Fibroblast of the conjunctiva (primary cell): ENCODE measurements around the gene KIF4B.
"Not testable (repeated sequence)": the region's sequence is repeated elsewhere in the genome, so short reads cannot be mapped to it uniquely, and the experiment has no call there.

Experiments
- DNase-seq: peaks from one replicate; pipeline ENCODE4 v3.0.0-alpha.2; 2010; ENCODE audit warnings: low read depth

Gene KIF4B, protein sequence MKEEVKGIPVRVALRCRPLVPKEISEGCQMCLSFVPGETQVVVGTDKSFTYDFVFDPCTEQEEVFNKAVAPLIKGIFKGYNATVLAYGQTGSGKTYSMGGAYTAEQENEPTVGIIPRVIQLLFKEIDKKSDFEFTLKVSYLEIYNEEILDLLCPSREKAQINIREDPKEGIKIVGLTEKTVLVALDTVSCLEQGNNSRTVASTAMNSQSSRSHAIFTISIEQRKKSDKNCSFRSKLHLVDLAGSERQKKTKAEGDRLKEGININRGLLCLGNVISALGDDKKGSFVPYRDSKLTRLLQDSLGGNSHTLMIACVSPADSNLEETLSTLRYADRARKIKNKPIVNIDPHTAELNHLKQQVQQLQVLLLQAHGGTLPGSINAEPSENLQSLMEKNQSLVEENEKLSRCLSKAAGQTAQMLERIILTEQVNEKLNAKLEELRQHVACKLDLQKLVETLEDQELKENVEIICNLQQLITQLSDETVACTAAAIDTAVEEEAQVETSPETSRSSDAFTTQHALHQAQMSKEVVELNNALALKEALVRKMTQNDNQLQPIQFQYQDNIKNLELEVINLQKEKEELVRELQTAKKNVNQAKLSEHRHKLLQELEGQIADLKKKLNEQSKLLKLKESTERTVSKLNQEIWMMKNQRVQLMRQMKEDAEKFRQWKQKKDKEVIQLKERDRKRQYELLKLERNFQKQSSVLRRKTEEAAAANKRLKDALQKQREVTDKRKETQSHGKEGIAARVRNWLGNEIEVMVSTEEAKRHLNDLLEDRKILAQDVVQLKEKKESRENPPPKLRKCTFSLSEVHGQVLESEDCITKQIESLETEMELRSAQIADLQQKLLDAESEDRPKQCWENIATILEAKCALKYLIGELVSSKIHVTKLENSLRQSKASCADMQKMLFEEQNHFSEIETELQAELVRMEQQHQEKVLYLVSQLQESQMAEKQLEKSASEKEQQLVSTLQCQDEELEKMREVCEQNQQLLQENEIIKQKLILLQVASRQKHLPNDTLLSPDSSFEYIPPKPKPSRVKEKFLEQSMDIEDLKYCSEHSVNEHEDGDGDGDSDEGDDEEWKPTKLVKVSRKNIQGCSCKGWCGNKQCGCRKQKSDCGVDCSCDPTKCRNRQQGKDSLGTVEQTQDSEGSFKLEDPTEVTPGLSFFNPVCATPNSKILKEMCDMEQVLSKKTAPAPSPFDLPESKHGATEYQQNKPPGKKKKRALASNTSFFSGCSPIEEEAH

DNA sequence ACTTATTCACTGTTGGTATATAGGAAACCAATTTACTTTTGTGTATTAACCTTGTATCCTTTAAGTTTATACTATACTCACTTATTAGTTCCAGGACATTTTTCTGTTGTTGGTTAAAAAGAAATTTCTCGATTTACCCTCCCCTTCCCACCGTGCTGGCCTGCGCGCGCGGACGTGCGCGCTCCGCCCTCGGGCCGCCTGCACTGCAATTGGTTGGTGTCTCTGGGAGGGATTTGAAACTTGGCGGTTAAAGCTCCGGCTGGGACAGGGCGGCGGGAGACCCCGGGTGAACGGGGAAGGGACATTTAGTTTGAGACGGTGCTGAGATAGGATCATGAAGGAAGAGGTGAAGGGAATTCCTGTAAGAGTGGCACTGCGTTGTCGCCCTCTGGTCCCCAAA is at the start of gene KIF4B:
TSS of gene KIF4B (plus strand) at position 230 of the 400 bp plus-strand sequence. CDS start at position 335, 105 bp downstream.
- DNase-seq = no peak

DNA sequence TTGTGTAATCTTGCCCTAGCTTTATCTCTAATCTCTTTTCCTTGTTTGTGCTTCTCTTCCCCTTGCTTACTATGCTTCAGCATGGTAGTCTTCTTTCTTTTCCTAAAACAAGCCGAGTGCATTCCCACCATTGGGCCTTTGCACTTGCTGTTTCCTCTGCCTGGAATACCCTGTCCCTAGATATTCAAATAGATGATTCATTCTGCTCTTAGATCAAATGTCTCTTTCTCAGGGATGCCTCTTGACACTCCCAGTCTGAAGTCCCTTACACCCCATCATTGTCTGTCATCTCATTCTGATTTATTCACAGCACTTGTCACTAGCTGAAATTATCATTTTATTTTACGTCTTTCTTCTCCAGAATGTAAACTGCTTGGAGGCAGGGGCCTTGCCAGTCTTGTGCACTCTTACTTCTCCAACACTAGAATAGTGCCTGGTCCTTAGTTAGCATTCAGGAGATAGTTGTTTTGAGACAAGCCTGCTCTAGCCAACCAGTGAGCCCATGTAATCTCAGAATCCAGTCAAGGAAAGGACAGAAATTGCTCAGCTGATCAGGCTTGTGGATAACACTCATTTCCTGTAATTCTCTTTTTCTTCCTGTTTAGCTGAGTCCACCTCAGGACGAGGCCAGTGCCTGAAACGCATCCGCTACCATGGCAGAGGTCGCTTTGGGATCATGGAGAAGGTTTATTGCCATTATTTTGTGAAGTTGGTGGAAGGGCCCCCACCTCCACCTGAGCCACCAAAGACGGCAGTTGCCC is 47.3 kb upstream of the KIF4B start:
- DNase-seq = no peak

DNA sequence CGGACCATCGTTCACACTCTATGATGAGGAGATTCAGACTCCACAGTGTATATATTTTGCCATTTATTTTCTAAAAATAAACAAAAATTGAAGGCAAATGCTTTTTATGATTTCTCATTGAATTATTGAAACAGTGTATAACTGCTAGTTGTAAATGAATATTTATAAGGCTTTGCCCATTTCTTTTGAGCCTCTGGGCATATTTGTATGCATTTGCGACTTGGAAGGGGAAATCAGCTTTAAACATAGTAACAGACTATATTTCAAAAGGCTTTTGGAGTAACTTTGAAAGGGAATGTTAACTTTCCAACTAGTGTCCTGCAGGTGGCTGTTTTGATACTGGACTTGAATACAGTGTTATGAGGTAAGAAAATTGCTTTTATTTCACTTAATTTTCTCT is 46.7 kb upstream of the KIF4B start:
- DNase-seq = no peak

DNA sequence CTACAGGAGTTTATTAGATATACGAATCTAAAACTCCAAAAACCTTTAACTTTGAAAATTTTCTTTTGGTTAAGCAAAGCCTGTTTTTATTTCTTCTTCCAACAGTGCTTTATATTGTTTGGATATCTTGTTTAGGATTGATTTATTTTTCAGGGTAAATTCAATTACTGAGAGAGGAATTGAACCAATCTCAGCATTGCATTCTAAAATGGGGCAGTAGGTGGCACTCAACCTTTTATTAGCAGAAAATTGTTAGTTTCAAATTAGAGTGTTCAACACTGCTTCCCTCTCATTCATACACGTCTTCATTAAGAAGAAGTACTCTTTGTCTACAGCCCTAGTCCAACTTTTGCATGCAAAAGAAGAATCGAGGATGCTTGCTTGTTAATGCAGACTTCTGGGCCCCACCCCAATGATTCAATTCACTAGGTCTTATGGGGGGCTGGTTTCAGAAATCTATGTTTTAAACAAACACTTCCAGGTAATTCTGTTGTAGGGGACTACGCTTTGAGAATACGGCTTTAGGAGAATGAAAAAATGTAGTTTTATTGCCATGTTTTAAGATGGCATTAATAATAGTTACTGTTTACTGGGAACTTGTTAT is 46.0 kb upstream of the KIF4B start:
- DNase-seq = no peak

DNA sequence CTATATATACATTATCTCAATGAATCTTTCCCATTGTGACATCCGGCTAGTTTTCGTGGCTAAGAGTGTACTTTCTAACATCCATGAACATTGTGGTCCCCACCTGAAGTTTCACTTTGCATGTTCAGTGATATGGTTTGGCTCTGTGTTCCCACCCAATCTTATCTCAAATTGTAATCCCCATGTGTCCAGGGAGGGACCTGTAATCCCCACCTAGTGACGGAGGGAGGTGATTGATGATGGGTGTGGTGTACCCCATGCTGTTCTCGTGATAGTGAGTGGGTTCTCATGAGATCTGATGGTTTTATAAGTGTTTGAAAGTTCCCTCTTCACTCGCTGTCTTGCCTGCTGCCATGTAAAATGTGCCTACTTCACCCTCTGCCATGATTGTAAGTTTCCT is 44.6 kb upstream of the KIF4B start:
- DNase-seq = no peak

DNA sequence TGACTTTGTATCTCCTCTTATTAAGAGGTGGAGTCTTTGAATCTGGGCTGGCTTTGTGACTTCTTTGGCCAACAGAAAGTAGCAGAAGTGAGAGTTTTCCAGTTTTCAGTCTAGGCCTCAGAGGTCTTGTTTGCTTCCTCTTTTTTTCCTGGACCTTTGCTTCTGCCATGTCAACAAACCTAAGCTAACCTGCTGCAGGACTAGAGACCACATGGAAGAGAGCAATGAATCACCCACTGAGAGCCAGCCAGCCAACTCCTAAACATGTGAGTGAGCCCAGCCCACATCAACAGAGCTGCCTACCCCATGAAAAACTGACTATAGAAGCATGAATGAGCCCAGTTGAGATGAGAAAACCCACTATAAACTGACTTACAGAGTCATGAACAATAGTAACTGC is 42.8 kb upstream of the KIF4B start:
- no peak for DNase-seq

DNA sequence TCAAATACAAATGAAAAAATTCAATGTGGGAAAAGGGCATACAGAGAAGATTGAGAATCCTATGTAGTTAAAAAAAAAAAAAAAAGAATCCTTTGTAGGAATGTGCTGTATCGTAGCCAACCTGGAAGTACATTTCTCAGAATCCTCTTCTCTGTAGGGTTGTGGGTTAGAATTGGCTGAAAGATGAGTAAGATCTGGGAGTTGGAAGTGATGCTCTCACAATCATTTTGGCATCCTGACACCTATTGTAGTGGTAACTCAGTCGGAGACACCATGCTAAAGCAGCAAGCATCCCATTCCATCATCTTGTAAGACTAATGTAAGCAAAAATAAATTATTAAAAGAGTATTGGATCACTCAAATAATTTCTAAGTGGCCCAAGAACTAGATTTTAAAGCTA is 42.1 kb upstream of the KIF4B start:
- DNase-seq = no peak

DNA sequence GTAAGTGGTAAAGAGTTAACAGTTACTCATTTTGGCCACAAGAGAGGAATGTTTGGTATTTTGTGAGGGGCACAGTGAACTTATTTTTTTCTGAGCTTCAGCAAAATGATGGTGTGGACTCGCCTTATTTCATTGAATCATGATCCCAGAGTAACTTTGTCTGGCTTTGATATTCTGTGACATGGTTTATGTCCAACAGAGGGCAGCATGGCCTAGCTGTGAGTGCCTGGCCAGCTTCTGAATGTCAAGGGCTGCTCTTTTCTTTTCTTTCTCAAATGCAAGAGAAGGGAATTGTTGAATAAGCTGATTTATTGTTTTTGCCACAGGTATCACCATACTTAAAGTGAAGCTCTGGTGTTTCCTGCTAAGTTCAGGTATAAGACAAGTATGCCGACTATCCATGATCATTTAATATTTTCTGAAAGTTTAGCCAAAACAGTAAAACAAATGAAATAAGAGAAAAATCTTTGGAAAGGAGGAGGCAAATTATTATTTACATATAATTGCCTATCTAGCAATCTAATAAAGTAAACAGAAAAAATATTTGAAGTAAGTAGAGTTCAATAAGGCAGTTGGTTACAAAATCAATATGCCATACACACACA is 41.0 kb upstream of the KIF4B start:
- peak; percentile 22 for DNase-seq

DNA sequence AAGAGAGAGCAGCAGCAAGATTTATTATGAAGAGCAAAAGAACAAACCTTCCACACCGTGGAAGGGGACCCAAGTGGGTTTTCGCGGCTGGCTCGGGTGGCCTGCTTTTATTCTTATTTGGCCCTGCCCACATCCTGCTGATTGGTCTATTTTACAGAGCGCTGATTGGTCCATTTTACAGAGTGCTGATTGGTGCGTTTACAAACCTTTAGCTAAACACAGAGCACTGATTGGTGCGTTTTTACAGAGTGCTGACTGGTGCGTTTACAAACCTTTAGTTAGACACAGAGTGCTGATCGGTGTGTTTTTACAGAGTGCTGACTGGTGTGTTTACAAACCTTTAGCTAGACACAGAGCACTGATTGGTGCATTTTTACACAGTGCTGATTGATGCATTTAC is 37.5 kb upstream of the KIF4B start:
- not testable (repeated sequence) for DNase-seq

DNA sequence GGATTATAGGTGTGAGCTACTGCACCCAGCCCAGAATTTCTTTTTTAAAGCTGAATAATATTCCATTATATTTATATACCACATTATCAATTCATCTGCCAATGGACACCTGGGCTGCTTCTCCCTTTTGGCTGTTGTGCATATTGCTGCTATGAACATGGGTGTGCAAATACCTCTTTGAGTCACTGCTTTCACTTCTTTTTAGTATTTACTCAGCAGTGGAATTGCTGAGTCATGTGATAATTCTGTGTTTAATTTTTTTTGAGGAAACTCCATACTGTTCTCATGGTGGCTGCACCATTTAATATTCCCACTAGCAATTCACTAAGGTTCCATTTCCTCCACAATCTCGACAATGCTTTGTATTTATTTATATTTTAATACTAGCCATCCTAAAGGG is 36.1 kb upstream of the KIF4B start:
- no peak for DNase-seq

DNA sequence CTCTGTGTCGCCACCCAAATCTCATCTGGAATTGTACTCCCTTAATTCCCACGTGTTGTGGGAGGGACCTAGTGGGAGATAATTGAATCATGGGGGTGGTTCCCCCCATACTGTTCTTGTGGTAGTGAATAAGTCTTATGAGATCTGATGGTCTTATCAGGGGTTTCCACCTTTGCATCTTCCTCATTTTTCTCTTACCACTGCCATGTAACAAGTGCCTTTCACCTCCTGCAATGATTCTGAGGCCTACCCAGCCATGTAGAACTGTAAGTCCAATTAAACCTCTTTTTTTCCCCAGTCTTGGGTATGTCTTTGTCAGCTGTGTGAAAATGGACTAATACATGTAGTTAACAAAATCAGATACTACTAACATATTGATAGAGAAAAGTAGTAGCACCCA is 35.3 kb upstream of the KIF4B start:
- not testable (repeated sequence) for DNase-seq

DNA sequence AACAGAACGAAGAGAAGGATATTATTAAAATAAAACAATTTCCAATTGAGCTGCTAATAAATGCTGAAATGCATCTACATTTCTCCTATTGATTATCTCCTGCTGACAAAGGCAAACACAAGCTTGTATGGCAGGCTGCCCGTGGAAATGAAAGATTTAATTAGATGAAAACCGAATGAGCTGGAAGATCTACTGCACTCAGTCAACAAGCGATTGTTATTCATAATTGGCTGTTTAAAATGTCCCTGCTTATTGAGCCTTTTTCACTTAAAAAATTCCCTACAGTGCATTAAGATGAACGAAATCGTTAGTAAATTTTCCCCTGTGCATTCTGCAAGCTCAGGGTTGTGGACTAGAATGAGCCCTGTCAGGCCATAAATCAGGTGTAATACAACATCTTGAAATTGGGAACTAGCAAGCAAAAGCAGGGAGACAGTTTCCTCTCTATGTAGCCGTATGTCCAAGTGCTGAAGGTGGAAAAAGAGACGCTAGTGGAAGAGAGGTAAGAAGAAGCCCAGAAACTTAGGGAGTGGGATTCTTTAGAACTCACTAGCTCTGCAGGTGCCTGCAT is 28.5 kb upstream of the KIF4B start:
- no peak for DNase-seq

DNA sequence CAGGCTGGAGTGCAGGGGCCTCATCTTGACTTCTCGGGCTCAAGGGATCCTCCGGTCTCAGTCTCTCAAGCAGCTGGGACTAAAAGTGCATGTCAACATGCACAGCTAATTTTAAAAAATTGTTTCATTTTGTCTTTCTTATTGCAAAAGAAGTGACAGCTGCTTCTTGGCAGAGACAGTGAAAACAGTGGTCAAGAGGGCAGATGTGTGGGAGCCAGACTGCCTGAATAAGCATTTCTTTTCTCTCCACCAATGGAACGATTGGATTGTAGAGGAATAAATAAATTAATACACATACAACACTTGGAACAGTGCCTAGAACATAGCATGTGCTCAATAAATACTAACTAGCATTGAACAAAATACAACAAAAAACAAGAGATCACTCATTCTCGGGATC is 27.4 kb upstream of the KIF4B start:
- DNase-seq = no peak

DNA sequence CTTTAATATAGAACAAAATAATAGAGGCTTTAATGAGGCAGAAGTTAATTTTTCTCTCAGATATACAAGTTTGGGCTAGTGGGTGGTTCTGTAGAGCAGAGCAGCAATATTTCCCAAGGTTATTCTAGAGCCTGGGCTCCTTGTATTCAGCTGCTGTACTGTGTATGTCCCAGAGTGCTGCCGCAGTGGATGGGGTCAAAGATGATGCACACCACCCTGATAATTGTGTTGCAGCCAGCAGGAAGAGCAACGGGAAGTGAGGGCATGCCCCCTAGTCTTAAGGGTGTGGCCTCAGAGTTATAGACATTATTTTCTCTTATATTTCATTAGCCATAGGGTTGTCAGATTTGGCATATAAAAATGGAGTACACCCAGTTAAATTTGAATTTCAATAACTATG is 23.9 kb upstream of the KIF4B start:
- no peak for DNase-seq

DNA sequence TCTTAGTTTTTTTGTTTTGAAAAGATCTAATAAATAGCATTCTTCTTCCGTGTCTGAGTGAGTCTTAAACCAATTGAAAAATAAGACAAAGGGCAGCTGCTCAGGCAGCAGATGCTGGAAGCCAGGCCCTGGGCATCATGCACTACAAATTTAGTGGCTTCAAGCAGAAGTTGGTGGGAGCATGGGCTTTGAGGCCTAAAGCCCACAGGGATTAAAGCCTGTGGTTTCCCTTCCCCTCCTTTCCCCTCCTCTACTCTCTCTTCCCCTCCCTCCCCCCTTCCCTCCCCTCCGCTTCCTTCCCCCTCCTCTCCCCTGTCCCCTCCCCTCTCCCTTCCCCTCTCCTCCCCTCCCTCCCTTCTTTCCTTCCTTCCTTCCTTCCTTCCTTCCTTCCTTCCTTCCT is 20.1 kb upstream of the KIF4B start:
- DNase-seq = no peak

DNA sequence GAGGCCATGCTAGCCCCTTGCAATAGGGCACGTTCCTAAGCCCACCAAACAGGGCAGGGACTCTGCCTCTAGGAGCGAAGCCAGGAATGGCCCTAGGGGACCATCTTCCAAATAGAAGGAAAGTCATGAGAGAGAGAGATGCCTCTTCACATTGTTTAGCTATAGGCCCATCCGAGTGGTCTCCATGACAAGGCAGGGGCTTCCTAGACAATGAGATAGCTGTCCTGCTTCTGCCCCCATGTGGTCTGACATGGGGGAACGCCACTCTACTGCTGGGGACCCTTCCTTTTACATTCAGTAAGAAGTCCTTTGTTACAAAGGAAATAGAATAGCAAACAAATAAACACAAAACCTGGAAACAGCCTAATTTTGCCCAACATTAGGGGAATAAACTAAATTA is 17.9 kb upstream of the KIF4B start:
- no peak for DNase-seq

DNA sequence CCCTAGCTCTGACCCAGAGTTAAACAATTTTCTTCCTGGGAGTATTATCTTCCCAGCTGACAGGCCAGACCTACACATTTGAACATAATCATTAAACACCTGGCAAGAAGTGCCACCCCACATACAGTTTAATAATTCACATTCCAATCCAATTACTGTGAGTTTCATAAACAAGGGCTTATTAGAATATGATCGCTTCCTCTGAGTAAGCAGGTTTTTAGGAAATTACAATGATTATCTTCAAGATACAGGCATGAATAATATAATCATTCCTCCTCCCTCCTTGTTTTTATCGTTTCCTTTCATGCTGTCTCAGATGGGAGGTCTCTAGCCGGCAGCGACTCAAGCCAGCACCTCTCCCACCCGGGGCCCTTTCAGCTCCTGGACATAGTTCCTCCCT is 15.8 kb upstream of the KIF4B start:
- DNase-seq = no peak

DNA sequence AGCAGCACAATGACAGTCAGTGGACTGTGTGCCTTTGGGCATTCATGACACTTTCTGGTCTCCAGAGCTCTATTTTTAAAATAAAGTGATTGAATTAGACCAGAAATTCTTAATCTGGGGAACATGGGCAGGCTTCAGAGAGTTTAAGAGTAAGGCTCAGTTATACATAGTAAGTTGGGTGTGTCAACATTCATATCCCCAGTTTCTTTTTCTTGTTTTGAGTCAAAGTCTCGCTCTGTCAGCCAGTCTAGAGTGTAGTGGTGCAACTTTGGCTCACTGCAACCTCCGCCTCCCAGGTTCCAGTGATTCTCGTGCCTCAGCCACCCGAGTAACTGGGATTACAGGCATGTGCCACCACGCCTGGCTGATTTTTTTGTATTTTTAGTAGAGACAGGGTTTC is 13.7 kb upstream of the KIF4B start:
- no peak for DNase-seq

DNA sequence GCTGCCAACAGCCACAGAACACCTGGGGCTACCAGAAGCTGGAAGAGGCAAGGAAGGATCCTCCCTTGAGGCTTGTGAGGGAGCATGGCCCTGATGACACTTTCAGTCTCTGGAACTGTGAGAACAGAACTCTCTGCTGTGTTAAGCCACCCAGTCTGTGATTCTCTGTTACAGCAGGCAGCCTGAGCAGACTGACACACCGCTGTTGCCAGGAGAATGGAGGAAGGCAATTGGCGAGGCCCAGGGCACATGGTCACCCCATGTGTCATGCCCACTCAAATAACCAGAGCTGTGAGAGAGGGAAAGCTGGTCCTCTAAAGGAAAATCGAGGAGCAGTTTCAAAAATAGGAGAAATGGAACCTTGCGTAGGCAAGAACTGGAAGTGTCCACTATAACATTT is 12.0 kb upstream of the KIF4B start:
- no peak for DNase-seq

DNA sequence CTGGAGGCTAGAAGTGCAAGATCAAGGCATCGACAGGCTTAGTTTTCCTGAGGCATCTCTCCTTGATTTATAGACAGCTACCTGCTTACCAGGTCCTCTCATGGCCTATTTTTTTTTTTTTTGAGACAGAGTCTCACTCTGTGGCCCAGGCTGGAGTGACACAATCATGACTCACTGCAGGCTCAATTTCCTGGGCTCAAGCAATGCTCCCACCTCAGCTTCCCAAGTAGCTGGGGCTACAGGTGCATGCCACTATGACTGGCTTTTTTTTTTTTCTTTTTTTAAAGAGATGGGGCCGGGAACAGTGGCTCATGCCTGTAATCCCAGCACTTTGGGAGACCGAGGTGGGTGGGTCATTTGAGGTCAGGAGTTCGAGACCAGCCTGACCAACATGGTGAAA is 10.8 kb upstream of the KIF4B start:
- not testable (repeated sequence) for DNase-seq
